ENCODE measurements around the gene ASGR2. TPM values are rescaled to one million over a fixed set of nuclear protein-coding genes. Genes with fewer than 3 reads are reported as not detected.
A peak's percentile ranks its signal among the peaks of the same experiment; 100 is the strongest.

Gene ASGR2
- polyA plus RNA-seq, 2 of the 4 experiments (the other 2 are of a cell fraction) = 0.06 to 0.34 TPM

GRCh38 chr17:7060165-7060891 lies 54.3 kb downstream of the ASGR2 start (continued):
- TF ChIP-seq RAD21 (conservative IDR thresholded peaks at IDR 0.05 in 1 of 2, IDR thresholded peaks at IDR 0.05 in 1 of 2) (peak; percentile 7 to 29; a peak in 2 of 5 replicates), POLR2A (IDR thresholded peaks at IDR 0.05; ENCODE audit: low read length) (no peak), HES2 (IDR thresholded peaks at IDR 0.05) (no peak), CTCF (IDR thresholded peaks at IDR 0.05) (no peak), MAX (IDR thresholded peaks at IDR 0.05) (peak; percentile 82), BHLHE40 (IDR thresholded peaks at IDR 0.05; ENCODE audit: low read depth, low read length) (no peak), HOXB13 (CRISPR knock-in tag; IDR thresholded peaks at IDR 0.05; ENCODE audit: low read depth) (no peak), FOSL2 (IDR thresholded peaks at IDR 0.05) (peak; percentile 98), FOSL2 (CRISPR knock-in tag; IDR thresholded peaks at IDR 0.05) (peak; percentile 100), PBX3 (IDR thresholded peaks at IDR 0.05) (peak; percentile 66; the same call in 1 of the 2 replicates), JUN (IDR thresholded peaks at IDR 0.05) (peak; percentile 90 to 92; a peak in 4 of 5 replicates), CBX8 (IDR thresholded peaks at IDR 0.05) (no peak), GATA3 (IDR thresholded peaks at IDR 0.05; ENCODE audit: borderline replicate concordance) (peak; percentile 87), SMC3 (IDR thresholded peaks at IDR 0.05) (0 out of 3 replicates have a peak, but pooled peaks have one; percentile 1), BCL3 (IDR thresholded peaks at IDR 0.05) (peak; percentile 83; the same call in 2 of the 3 replicates), ZSCAN20 (CRISPR knock-in tag; IDR thresholded peaks at IDR 0.05) (no peak), JUNB (IDR thresholded peaks at IDR 0.05) (peak; percentile 99), HOXA7 (CRISPR knock-in tag; IDR thresholded peaks at IDR 0.05) (no peak), FOXS1 (CRISPR knock-in tag; IDR thresholded peaks at IDR 0.05) (no peak), CHD2 (IDR thresholded peaks at IDR 0.05; ENCODE audit: low read length, partially characterized antibody) (no peak)

- no peak for FAIRE-seq
- ATAC-seq = no peak
- Histone ChIP-seq H3K9me3 (no peaks in the 10 kb centered on the region), H3K27ac (peak overlapping the region; percentile 67 to 86), H3K4me2 (0 out of 3 replicates have a peak overlapping the region, but pooled peaks have one; percentile 2), H3K4me3 (no peak overlapping the region), H3K4me1 (peaks cover 47% of the 10 kb centered on the region)
- DNase-seq (ENCODE audit: low read depth in 1 of 2, low spot score in 1 of 2) = no peak
- 89% methylated on average over 7 of the region's 7 CpGs for WGBS (ENCODE audit: missing lambda C conversion rate)
- ChIA-PET CTCF (interaction anchor here (0.6 to 34.0 kb wide), 5 partner anchors 7 to 126 kb away, joined by 3 to 1477 read pairs (median 57); partner anchors contain the start of genes ASGR2, SLC16A11 and SLC16A13), POLR2A (no interaction called here)
- TF ChIP-seq PBX3 (IDR thresholded peaks at IDR 0.05) (no peak), JUN (IDR thresholded peaks at IDR 0.05) (no peak), REST (IDR thresholded peaks at IDR 0.05) (no peak), KDM5A (IDR thresholded peaks at IDR 0.05) (no peak), BCL3 (IDR thresholded peaks at IDR 0.05) (no peak), RCOR1 (IDR thresholded peaks at IDR 0.05; ENCODE audit: low read depth, low read length) (no peak), CBX2 (IDR thresholded peaks at IDR 0.05; ENCODE audit: borderline replicate concordance, low read depth) (no peak), RAD21 (conservative IDR thresholded peaks at IDR 0.05 in 1 of 2, IDR thresholded peaks at IDR 0.05 in 1 of 2) (no peak), MAZ (IDR thresholded peaks at IDR 0.05; ENCODE audit: borderline replicate concordance, low read depth, low read length) (no peak)
Measured at GRCh38 chr17:7058831-7059447, 55.7 kb downstream of the ASGR2 start.

All from A549 (cell line).